ENCODE measurements around the gene LAMB3.

- TF ChIP-seq CTCF (IDR thresholded peaks at IDR 0.05) (no peak), ZBTB33 (IDR thresholded peaks at IDR 0.05; ENCODE audit: borderline replicate concordance, low read depth) (no peak), REST (IDR thresholded peaks at IDR 0.05; ENCODE audit: low read depth, low read length) (no peak)
Measured at GRCh38 chr1:209577346-209577745, 74.9 kb downstream of the LAMB3 start.
